Caco-2 (cell line): ENCODE results near the gene OPA1. TPM values are rescaled to one million over a fixed set of nuclear protein-coding genes. Genes with fewer than 3 reads are reported as not detected.

ENCODE experiments used
- BruUV-seq: library from RNA; stranded (reverse); fragments of 400-500 nt; replicated peaks from 2 replicates; lab custom pipeline; 2021; lab: Mats Ljungman, UMichigan
- CTCF ChIA-PET: fragments of 300-600 bp; sonication (Branson Sonifier 250); formaldehyde crosslinking; loops from one replicate; lab custom pipeline; 2022; ENCODE audit warnings: antibody characterized with exemption; lab: Charles Lee
- POLR2A ChIA-PET: fragments of 300-600 bp; sonication (Branson Sonifier 250); formaldehyde crosslinking; loops from one replicate; lab custom pipeline; 2022; ENCODE audit warnings: antibody characterized with exemption; lab: Charles Lee
- DNase-seq, 2 experiments: peaks; one replicate each; pipeline versions ENCODE4 v3.0.0 to v3.0.0-alpha.2; 2020 to 2022
- H3K27me3 ChIP-seq: replicated peaks from 2 replicates; pipeline ENCODE4 v1.6.0; 2011; ENCODE audit warnings: low read length; ENCODE audit not compliant: control insufficient read depth, insufficient read depth
- H3K36me3 ChIP-seq: 2 replicates; pipeline ENCODE4 v1.5.1; 2011; ENCODE audit warnings: low read length; ENCODE audit not compliant: control insufficient read depth, insufficient read depth
- H3K4me1 ChIP-seq: fragments of 250-450 bp; sonication (Bioruptor Pico); 2 replicates; pipeline ENCODE4 v1.5.1; 2020; ENCODE audit warnings: mild to moderate bottlenecking
- H3K4me3 ChIP-seq: 2 replicates; pipeline ENCODE4 v1.5.1; 2011; ENCODE audit warnings: low read depth, mild to moderate bottlenecking, control low read depth, low read length
- H3K9me3 ChIP-seq: fragments of 250-450 bp; sonication (Bioruptor Pico); 2 replicates; pipeline ENCODE4 v1.5.1; 2020; ENCODE audit warnings: mild to moderate bottlenecking, moderate library complexity
- H3K27ac Mint-ChIP-seq: one replicate; pipeline ENCODE4 v1.8.0; 2022; ENCODE audit warnings: mixed read lengths; ENCODE audit not compliant: unreplicated experiment
- H3K27me3 Mint-ChIP-seq: one replicate; pipeline ENCODE4 v1.8.0; 2022; ENCODE audit warnings: mixed read lengths; ENCODE audit not compliant: insufficient read depth, unreplicated experiment
- H3K36me3 Mint-ChIP-seq: one replicate; pipeline ENCODE4 v1.8.0; 2022; ENCODE audit warnings: mild to moderate bottlenecking, mixed read lengths; ENCODE audit not compliant: insufficient read depth, unreplicated experiment
- H3K4me1 Mint-ChIP-seq: one replicate; pipeline ENCODE4 v1.8.0; 2022; ENCODE audit warnings: low read depth, mixed read lengths; ENCODE audit not compliant: unreplicated experiment
- H3K4me3 Mint-ChIP-seq: one replicate; pipeline ENCODE4 v1.8.0; 2022; ENCODE audit warnings: mild to moderate bottlenecking, moderate library complexity, mixed read lengths; ENCODE audit not compliant: unreplicated experiment
- H3K9me3 Mint-ChIP-seq: one replicate; pipeline ENCODE4 v1.8.0; 2022; ENCODE audit warnings: mixed read lengths; ENCODE audit not compliant: unreplicated experiment
- intact Hi-C: fragments of 100-400 bp; cut with micrococcal nuclease; formaldehyde crosslinking; loops from one replicate; pipeline ENCODE4 v1.10.0; 2022; ENCODE audit not compliant: unreplicated experiment
- total RNA-seq: library from RNA; stranded (reverse); gene quantifications from 2 replicates; pipeline ENCODE4 v1.2.3, GENCODE V29; 2022
- TF ChIP-seq, protein P1 (sequence below), 2 experiments: fragments of 200-600 bp in 1 of 2; IDR thresholded peaks; 1 replicate in 1 of 2; 2 replicates in 1 of 2; pipeline versions ENCODE4 v1.5.1 to v1.8.0; 2011 to 2022; ENCODE audit warnings: antibody characterized with exemption in 1 of 2, control low read depth in 1 of 2, inconsistent platforms in 1 of 2, low read depth in 1 of 2, low read length in 1 of 2, mild to moderate bottlenecking in 1 of 2, moderate library complexity in 1 of 2; ENCODE audit not compliant: insufficient read depth in 1 of 2, severe bottlenecking in 1 of 2, unreplicated experiment in 1 of 2

OPA1 gene
- total RNA-seq, 1 experiment from 2014 or later = 61.4 TPM

DNA sequence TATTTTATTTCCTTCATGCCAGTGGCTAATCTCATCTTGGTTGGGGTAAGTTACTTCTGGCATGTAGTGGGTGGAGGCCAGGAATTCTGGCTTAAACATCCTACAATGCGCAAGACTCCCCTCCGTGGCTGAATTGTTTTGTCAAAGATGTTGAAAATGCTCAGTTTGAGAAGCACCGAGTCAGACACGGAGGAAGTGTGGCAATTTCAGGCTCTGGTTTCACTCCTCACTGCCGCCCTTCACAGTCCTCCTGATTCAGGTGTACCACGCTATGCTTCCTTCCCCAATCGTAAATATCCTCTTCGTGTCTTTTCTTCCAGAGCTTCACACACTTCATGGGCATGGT, 150.7 kb downstream of the OPA1 start:
- intact Hi-C loops = loop anchor here (1.0 to 2.0 kb wide), 5 partner anchors 11 to 387 kb away; no protein-coding TSS in a partner anchor
- TSS peak; percentile 95 for BruUV-seq
- no peaks in the 10 kb centered on the region for H3K9me3 ChIP-seq
- peak overlapping the region; percentile 35 for H3K4me3 ChIP-seq
- Mint-ChIP-seq H3K36me3 (peaks cover 8% of the 10 kb centered on the region), H3K27me3 (no peaks in the 10 kb centered on the region), H3K4me3 (peak overlapping the region; percentile 77), H3K27ac (peak overlapping the region; percentile 87), H3K9me3 (no peaks in the 10 kb centered on the region), H3K4me1 (peaks cover 24% of the 10 kb centered on the region)
- H3K36me3 ChIP-seq = no peaks in the 10 kb centered on the region
- ChIA-PET CTCF (interaction anchor here (0.5 to 1.5 kb wide), 3 partner anchors 37 to 572 kb away, joined by 3 to 13 read pairs (median 4); no protein-coding TSS in a partner anchor), POLR2A (interaction anchor here (0.5 to 1.0 kb wide), 2 partner anchors 37 to 387 kb away, joined by 4 to 7 read pairs; no protein-coding TSS in a partner anchor)
- H3K4me1 ChIP-seq = peaks cover 30% of the 10 kb centered on the region
- TF ChIP-seq, protein P1, sequence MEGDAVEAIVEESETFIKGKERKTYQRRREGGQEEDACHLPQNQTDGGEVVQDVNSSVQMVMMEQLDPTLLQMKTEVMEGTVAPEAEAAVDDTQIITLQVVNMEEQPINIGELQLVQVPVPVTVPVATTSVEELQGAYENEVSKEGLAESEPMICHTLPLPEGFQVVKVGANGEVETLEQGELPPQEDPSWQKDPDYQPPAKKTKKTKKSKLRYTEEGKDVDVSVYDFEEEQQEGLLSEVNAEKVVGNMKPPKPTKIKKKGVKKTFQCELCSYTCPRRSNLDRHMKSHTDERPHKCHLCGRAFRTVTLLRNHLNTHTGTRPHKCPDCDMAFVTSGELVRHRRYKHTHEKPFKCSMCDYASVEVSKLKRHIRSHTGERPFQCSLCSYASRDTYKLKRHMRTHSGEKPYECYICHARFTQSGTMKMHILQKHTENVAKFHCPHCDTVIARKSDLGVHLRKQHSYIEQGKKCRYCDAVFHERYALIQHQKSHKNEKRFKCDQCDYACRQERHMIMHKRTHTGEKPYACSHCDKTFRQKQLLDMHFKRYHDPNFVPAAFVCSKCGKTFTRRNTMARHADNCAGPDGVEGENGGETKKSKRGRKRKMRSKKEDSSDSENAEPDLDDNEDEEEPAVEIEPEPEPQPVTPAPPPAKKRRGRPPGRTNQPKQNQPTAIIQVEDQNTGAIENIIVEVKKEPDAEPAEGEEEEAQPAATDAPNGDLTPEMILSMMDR (IDR thresholded peaks at IDR 0.05; ENCODE audit: insufficient read depth in 1 of 2, low read depth in 1 of 2, low read length in 1 of 2, severe bottlenecking in 1 of 2, unreplicated experiment in 1 of 2) = no peak
- DNase-seq = peak in 1 of 2 experiments; percentile 57
- no peaks in the 10 kb centered on the region for H3K27me3 ChIP-seq

DNA sequence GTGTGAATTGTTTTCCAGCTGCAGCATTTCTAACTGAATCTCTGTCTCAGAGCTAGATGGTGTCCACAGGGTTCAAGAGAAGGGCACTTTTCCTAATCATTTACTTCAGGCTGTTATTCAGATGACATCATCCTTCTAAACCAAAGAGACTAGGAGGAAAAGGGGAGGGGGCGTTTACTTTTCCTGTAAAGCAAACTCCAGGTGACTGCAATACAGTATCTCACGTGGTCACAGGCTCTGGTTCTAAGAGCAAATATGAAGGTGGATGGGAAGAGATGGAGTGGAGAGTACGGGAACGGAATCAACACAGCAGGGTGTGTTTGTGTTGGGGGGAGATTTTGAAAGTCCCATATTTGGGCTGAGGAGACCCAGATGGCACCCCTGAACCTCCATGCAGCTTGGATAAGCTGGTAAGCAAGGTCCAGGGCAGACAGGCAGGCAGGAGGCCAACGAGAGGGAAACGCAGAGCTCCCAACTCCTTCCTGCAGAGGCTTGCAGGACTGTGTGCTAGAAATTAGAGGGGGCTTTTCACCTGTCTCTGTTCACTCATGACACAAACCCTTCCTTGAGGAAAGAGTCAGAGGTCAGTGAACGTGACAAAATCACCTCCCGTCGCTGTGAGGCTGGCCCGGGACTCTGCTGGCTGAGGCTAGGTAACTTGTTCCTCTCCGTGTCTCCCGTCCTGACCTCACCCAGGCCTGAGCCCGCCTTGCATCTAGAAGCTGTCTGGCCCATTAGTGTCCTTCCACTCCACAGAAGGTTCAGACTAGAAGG, 151.2 kb downstream of the OPA1 start:
- CTCF ChIA-PET = interaction anchor here (0.5 to 1.5 kb wide), 3 partner anchors 37 to 572 kb away, joined by 3 to 13 read pairs (median 4); no protein-coding TSS in a partner anchor
- TSS peak; percentile 78 for BruUV-seq
- intact Hi-C loops = loop anchor here (1.0 to 2.0 kb wide), 4 partner anchors 17 to 387 kb away; no protein-coding TSS in a partner anchor
- no peaks in the 10 kb centered on the region for H3K9me3 Mint-ChIP-seq
- H3K36me3 Mint-ChIP-seq = peaks cover 8% of the 10 kb centered on the region
- peak overlapping the region; percentile 77 for H3K4me3 Mint-ChIP-seq
- Histone ChIP-seq H3K4me3 (peak overlapping the region; percentile 35), H3K4me1 (peaks cover 30% of the 10 kb centered on the region), H3K9me3 (no peaks in the 10 kb centered on the region), H3K27me3 (no peaks in the 10 kb centered on the region), H3K36me3 (no peaks in the 10 kb centered on the region)
- POLR2A ChIA-PET = interaction anchor here (0.5 to 1.1 kb wide), 3 partner anchors 36 to 392 kb away, joined by 4 to 7 read pairs (median 7); no protein-coding TSS in a partner anchor
- peaks cover 24% of the 10 kb centered on the region for H3K4me1 Mint-ChIP-seq
- TF ChIP-seq, protein P1 (IDR thresholded peaks at IDR 0.05; ENCODE audit: insufficient read depth in 1 of 2, low read depth in 1 of 2, low read length in 1 of 2, severe bottlenecking in 1 of 2, unreplicated experiment in 1 of 2) = no peak
- H3K27me3 Mint-ChIP-seq = no peaks in the 10 kb centered on the region
- peak overlapping the region; percentile 87 for H3K27ac Mint-ChIP-seq
- DNase-seq = peak; percentile 85 to 89
